Hepatocyte (in vitro differentiated cells): ENCODE data around the gene BRD3.

ENCODE experiments used
- EZH2 ChIP-seq: fragments of 200-600 bp; sonication (generic); IDR thresholded peaks from 2 replicates; pipeline ENCODE4 v1.6.1; 2016; ENCODE audit warnings: antibody characterized with exemption, mild to moderate bottlenecking, borderline replicate concordance
- EZH2phosphoT487 ChIP-seq: fragments of 200-600 bp; sonication (generic); IDR thresholded peaks from one replicate; pipeline ENCODE4 v1.6.1; 2018; ENCODE audit warnings: antibody characterized with exemption, mild to moderate bottlenecking, low read depth, moderate library complexity; ENCODE audit not compliant: unreplicated experiment, severe bottlenecking
- TF ChIP-seq, protein P1 (sequence below): fragments of 200-600 bp; sonication (generic); IDR thresholded peaks from 2 replicates; pipeline ENCODE4 v1.5.1; 2016; ENCODE audit warnings: antibody characterized with exemption, mild to moderate bottlenecking; ENCODE audit not compliant: poor library complexity

DNA sequence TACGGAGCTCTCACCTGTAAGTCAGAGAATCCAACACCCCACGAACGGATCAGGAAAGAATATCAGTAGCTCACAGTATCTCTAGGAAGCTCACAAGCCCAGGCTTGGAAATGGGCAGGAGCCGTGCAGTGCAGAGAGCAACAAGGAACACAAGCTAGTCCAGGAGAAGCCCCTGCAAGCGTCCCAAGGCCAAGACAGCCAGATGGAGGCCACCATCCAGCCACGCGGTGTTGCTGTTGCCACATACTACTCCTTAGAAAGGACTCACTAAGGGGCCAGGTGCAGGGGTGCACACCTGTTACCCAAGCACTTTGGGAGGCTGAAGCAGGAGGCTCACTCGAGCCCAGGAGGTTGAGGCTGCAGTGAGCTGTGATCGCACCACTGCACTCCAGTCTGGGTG is 60.3 kb downstream of the BRD3 start:
- TF ChIP-seq, protein P1, sequence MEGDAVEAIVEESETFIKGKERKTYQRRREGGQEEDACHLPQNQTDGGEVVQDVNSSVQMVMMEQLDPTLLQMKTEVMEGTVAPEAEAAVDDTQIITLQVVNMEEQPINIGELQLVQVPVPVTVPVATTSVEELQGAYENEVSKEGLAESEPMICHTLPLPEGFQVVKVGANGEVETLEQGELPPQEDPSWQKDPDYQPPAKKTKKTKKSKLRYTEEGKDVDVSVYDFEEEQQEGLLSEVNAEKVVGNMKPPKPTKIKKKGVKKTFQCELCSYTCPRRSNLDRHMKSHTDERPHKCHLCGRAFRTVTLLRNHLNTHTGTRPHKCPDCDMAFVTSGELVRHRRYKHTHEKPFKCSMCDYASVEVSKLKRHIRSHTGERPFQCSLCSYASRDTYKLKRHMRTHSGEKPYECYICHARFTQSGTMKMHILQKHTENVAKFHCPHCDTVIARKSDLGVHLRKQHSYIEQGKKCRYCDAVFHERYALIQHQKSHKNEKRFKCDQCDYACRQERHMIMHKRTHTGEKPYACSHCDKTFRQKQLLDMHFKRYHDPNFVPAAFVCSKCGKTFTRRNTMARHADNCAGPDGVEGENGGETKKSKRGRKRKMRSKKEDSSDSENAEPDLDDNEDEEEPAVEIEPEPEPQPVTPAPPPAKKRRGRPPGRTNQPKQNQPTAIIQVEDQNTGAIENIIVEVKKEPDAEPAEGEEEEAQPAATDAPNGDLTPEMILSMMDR: no peak
- TF ChIP-seq EZH2: no peak
- TF ChIP-seq EZH2phosphoT487: no peak
